Measurements from ENCODE around the gene ARRB1. TPM values are rescaled to one million over a fixed set of nuclear protein-coding genes. Genes with fewer than 3 reads are reported as not detected.

ARRB1 gene
- total RNA-seq, 2 experiments from 2014 or later = 24.3 to 29.5 TPM

DNA sequence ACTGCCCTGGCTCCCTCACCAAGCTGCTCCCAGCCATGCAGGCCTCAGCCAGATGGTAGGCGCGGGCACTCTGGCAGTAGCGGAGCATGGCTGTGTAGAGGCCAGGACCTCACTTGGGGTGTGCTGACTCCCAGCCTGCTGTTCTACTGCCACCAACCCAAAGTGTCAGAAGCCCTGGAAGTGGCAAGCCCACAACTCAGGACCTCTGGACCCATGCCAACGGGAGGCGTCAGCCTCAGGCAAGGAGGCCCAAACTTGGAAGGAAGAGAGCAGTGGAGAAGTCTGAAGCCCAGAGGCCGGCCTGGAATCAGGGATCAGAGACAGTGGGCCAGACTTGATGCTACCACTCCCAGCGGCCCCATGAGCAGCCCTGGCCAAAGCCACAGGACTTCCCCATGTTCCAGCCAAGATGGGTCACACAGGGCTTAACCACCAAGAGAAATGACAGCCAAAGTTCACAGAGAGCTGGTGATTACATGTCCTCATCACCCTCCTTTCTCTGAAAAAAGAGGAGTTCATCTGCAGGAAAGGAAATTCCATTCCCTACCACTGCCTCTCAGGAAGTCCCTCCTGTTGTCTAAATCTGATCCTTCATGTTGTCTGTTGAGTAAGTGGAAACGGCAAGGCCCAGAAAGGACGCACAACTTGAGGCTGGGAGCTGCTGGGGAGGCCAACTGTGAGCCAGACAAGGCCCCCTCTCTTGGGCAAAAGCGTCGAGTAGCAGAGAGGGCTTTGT lies 4.4 kb downstream of the ARRB1 start:
- peaks cover 79% of the 10 kb centered on the region for H3K4me1 Mint-ChIP-seq
- H3K36me3 Mint-ChIP-seq (ENCODE audit: low read depth) = no peaks in the 10 kb centered on the region
- H3K27me3 Mint-ChIP-seq = no peaks in the 10 kb centered on the region
- no peaks in the 10 kb centered on the region for H3K9me3 Mint-ChIP-seq
- ChIA-PET POLR2A (no interaction called here), CTCF (interaction anchor here (1.0 to 2.1 kb wide), 2 partner anchors 12 to 105 kb away, joined by 3 to 6 read pairs; no protein-coding TSS in a partner anchor)
- no peak overlapping the region for H3K4me3 Mint-ChIP-seq
- H3K27ac Mint-ChIP-seq = no peak overlapping the region
- no peak for DNase-seq

DNA sequence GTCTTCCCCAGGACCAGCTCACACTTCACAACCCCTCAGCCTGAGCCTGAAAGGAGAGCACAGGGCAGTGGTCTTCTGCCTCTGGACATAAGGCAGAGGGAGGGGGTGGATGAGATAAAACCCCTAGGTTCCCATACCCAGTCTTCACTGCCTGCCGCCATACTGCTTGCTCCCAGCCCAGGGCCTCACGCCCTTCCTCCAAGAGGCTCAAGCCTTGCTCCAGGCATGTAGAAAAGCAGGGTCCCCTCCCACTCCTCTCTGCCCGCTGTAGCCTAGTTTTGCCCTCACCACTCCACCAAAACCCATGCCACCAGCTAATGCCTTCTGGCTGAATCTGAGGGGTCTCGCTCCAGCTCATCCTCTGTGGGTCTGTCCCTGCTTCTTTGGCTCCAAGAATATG lies 5.2 kb downstream of the ARRB1 start:
- no peaks in the 10 kb centered on the region for H3K27me3 Mint-ChIP-seq
- no peaks in the 10 kb centered on the region for H3K36me3 Mint-ChIP-seq (ENCODE audit: low read depth)
- POLR2A ChIA-PET = no interaction called here
- H3K9me3 Mint-ChIP-seq = no peaks in the 10 kb centered on the region
- H3K4me1 Mint-ChIP-seq = peaks cover 82% of the 10 kb centered on the region
- DNase-seq = no peak
- peak overlapping the region; percentile 42 for H3K27ac Mint-ChIP-seq
- H3K4me3 Mint-ChIP-seq = no peak overlapping the region
- CTCF ChIA-PET = interaction anchor here (0.9 to 2.1 kb wide), 4 partner anchors 11 to 23 kb away, joined by 3 to 6 read pairs (median 5); no protein-coding TSS in a partner anchor

DNA sequence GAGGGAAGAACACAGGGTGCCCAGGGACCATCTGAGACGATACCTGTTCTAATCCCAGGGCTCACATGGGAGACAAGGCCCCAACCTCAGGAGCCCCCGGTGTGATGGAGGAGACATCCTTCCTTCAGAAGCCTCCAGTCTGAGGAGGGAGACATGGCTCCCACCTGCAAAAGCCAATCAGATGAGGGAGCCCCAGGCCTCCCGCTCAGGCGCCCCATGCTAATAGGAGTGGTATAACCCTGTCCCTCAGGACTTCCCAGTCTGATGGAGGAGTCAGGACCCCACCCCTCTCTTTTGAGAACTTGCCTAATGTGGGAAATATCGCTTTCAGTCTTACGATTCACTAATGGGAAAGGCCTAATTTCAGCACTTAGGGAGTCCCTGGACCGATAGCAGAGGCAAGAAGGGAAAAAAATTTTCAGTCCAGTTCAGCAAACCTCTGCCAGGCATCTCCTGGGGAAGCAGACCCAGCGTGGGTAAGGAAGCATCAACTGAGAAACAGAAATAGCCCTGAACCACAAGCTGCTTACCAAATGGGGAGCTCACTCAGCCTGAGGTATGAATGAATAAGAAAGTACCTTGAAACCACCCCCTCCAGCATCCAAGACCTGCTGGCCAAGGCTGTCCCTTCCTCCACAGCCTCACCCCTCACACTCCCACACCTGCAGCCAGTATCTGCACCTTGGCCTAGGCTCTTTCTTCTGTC lies 5.9 kb downstream of the ARRB1 start:
- H3K9me3 Mint-ChIP-seq = no peaks in the 10 kb centered on the region
- H3K4me1 Mint-ChIP-seq = peaks cover 84% of the 10 kb centered on the region
- peak overlapping the region; percentile 42 for H3K27ac Mint-ChIP-seq
- POLR2A ChIA-PET = no interaction called here
- no peak overlapping the region for H3K4me3 Mint-ChIP-seq
- no peaks in the 10 kb centered on the region for H3K27me3 Mint-ChIP-seq
- no peaks in the 10 kb centered on the region for H3K36me3 Mint-ChIP-seq (ENCODE audit: low read depth)
- CTCF ChIA-PET = interaction anchor here (0.9 to 2.1 kb wide), 5 partner anchors 11 to 36 kb away, joined by 3 to 6 read pairs (median 5); no protein-coding TSS in a partner anchor
- no peak for DNase-seq

DNA sequence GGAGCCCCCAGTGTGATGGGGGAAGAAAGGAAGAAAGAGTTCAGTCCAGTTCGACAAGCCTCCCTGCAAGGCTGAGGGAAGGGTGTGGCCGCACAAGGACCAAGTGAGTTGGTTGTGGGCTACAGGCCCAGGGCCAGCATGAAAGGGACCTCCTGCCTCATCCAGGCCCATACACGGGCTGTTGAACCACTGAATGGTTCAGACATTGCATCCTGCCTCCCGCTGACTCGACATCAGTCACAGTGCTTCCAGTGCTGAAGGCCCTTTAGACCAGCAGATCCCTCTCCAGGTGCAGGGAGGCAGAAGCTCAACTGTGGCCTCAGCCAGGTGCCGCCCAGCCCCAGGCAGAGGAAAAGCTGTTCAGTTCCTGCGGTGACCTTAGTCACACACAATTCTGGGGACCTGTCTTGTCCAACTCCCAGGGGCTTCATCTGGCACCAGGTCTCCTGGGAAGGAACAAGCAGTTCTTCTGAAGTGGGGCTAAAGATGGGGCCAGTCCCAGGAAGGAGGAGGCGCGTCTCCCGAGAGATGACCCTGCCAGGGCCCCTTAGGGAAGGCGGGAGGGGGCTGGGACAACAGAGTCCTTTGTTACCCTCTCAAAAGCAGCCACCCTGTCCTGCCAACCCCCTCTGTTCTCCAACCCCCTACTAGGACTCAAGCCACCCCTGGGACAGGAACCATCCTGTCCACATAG lies 6.6 kb downstream of the ARRB1 start:
- Mint-ChIP-seq H3K9me3 (no peaks in the 10 kb centered on the region), H3K27ac (peak overlapping the region; percentile 34), H3K4me3 (no peak overlapping the region), H3K4me1 (peaks cover 85% of the 10 kb centered on the region), H3K36me3 (ENCODE audit: low read depth) (no peaks in the 10 kb centered on the region), H3K27me3 (no peaks in the 10 kb centered on the region)
- CTCF ChIA-PET = interaction anchor here (1.1 to 2.1 kb wide), 2 partner anchors 10 to 36 kb away, joined by 3 to 6 read pairs; no protein-coding TSS in a partner anchor
- POLR2A ChIA-PET = no interaction called here
- no peak for DNase-seq

DNA sequence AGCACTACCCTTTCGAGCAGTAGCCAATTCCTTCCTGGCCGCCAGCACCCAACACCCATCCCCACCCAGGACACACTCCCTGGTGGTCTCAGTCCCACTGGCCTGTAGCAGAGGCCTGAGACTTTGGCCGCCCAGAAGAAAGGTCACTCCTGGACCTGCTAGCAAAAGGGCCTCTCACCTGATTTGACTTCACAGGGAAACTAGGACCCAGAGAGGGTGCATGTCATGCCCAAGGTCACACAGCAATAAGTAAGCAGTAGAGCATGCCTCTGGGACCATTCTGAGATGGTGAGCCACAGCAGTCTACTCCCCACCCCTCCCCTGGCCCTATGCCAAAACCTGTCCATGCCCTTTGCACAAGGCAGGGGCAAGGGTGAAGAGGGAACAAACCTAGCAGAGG lies 7.3 kb downstream of the ARRB1 start:
- peaks cover 90% of the 10 kb centered on the region for H3K4me1 Mint-ChIP-seq
- no peak for DNase-seq
- ChIA-PET POLR2A (no interaction called here), CTCF (interaction anchor here (5.0 kb wide), 1 partner anchor 13 kb away, joined by 31 read pairs; no protein-coding TSS in a partner anchor)
- peak overlapping the region; percentile 34 for H3K27ac Mint-ChIP-seq
- H3K9me3 Mint-ChIP-seq = no peaks in the 10 kb centered on the region
- H3K36me3 Mint-ChIP-seq (ENCODE audit: low read depth) = no peaks in the 10 kb centered on the region
- H3K27me3 Mint-ChIP-seq = no peaks in the 10 kb centered on the region
- no peak overlapping the region for H3K4me3 Mint-ChIP-seq

DNA sequence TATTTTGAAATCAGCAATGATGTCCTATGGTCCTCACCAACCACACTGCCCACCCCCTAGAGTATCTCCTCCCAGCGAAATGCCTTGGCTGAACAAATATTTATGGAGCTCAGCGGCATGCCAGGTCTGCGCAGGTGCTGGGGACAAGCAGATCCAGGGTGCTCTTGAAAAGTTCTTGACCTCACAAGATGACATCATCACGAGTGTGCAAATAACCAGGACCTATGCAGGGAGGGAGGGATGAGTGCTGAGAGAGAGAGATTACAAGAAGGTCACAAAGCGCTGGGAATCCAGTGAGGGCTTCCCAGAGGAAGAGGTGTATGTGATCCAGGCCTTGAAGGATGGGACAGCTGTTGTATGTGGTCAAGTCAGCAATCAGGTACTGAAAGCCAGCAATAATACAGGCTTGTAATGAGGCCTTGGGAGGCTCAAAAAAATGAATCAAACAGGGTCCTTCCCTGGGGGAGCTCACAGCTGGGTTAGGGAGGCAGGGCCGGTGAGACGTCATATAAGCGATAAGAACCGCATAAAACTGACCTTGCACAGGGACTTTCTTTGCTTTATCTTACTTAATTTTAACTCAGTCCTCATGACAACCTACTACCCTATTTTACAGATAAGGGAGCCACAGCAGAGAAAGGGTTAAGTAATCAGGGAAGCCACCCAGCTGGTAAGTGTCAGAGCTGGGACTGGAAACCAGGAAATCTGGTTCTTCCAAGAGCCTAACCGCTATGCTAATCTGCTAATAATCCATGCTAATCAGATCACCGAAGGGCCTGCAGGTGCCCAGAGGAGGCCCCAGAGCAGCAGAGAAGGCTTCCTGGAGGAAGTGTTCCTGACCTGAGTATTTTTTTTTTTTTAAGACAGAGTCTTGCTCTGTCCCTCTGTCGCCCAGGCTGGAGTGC lies 8.2 kb downstream of the ARRB1 start:
- Mint-ChIP-seq H3K4me1 (peaks cover 93% of the 10 kb centered on the region), H3K27ac (peak overlapping the region; percentile 39), H3K9me3 (no peaks in the 10 kb centered on the region), H3K27me3 (no peaks in the 10 kb centered on the region), H3K4me3 (no peak overlapping the region), H3K36me3 (ENCODE audit: low read depth) (no peaks in the 10 kb centered on the region)
- no peak for DNase-seq
- ChIA-PET POLR2A (no interaction called here), CTCF (interaction anchor here (1.3 to 5.0 kb wide), 3 partner anchors 12 to 17 kb away, joined by 4 to 31 read pairs (median 17); no protein-coding TSS in a partner anchor)

DNA sequence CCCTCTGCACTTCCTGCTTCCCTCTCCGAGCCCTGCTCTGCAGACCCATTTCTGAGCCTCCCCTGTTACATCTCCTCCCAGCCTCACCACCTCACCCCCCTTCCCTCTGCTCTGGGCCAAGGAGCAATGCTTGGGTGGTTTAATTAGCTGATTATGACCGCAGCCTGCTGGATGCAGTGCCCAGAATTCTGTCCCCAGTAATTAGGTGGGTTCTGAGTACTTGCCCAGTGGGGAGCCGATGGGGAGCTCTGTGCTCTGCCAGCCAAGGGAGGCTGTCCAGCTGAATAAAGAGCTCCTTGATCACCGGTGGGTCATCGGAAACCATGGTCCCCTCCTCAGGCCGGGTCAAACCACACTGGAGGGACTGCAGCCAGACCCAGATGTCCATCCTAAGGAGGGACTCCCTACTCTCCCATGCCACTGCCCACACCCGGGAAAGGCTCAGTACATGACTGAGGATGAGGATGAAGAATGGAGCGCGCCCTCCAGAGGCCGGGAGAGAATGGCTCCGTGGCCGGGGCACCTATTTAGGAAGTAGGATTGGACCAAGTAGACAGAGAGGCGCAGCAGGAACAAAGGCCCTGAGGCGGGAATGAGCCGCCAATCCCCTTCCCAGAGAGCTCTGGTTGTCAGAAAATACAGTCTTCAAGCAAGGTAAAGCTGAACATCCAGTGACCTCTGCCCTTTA lies 9.1 kb downstream of the ARRB1 start:
- Mint-ChIP-seq H3K27me3 (no peaks in the 10 kb centered on the region), H3K4me1 (peaks cover 91% of the 10 kb centered on the region), H3K36me3 (ENCODE audit: low read depth) (peaks cover 4% of the 10 kb centered on the region), H3K9me3 (no peaks in the 10 kb centered on the region), H3K27ac (peak overlapping the region; percentile 37), H3K4me3 (no peak overlapping the region)
- no peak for DNase-seq
- ChIA-PET CTCF (interaction anchor here (1.3 to 5.0 kb wide), 6 partner anchors 9 to 58 kb away, joined by 3 to 31 read pairs (median 10); partner anchors contain the start of gene ARRB1), POLR2A (no interaction called here)

DNA sequence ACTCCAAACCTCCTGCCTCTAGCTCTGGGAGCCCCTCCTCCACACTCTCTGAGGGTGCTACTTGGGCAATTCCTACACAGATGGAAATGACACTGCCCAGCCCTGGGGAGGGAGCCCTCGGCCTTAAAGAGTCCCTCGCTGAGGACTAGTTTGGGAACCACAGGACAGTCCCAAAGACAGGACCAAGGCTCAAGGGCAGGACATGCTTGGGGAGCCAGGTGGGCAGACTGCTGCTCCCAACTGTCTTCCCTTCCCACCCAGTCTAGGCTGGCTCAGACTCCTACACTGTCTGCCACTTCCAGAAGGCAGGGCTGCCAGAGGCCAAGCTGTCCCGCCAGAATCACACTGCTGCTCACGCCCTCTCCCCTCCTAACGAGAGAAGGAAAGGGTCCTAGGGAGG lies 9.8 kb downstream of the ARRB1 start:
- no peaks in the 10 kb centered on the region for H3K9me3 Mint-ChIP-seq
- peaks cover 95% of the 10 kb centered on the region for H3K4me1 Mint-ChIP-seq
- H3K27ac Mint-ChIP-seq = peak overlapping the region; percentile 91
- H3K27me3 Mint-ChIP-seq = no peaks in the 10 kb centered on the region
- CTCF ChIA-PET = interaction anchor here (1.4 to 5.0 kb wide), 5 partner anchors 9 to 58 kb away, joined by 3 to 31 read pairs (median 17); partner anchors contain the start of gene ARRB1
- no peak for DNase-seq
- POLR2A ChIA-PET = no interaction called here
- no peak overlapping the region for H3K4me3 Mint-ChIP-seq
- H3K36me3 Mint-ChIP-seq (ENCODE audit: low read depth) = peaks cover 4% of the 10 kb centered on the region

DNA sequence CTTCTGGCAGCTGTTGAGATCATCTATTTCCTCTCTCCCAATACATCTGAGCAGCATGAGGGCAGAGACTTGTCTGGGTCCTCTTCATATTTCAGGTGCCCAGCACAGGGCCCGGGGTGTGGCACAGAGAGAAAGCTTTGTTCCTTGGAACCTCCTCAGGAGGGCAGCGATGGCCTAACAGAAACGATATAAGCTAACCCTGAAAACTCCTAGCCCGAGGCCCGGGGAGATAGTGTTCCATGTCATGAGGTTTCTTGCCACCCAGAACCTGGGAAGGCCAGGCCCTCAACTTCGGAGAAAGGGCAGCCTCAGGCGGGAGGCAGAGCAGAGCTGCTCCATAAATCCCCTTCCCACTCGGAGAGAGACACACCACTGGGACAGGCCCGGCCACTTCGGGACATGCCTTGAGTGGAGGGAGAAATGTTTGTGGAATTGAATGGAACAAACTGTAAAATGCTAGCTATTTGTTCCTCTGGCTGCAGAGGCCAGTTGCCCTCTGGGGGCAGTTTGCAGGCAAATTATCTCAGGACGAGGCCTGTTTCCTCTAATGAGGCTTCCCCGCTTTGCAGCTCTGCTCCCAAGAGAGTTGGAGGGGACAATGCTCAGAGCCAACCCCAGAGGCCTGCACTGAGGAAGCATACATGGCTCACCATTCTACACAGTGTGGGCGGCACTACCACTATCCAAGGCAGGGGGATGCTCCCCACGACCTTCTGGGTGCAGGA lies 11.6 kb downstream of the ARRB1 start:
- DNase-seq = no peak
- Mint-ChIP-seq H3K27ac (peak overlapping the region; percentile 91), H3K9me3 (no peaks in the 10 kb centered on the region), H3K27me3 (no peaks in the 10 kb centered on the region), H3K36me3 (ENCODE audit: low read depth) (peaks cover 4% of the 10 kb centered on the region), H3K4me3 (peak overlapping the region; percentile 56), H3K4me1 (peaks cover 83% of the 10 kb centered on the region)
- ChIA-PET CTCF (interaction anchor here (0.6 to 5.0 kb wide), 12 partner anchors 9 to 69 kb away, joined by 3 to 31 read pairs (median 6); partner anchors contain the start of gene ARRB1), POLR2A (interaction anchor here (0.6 kb wide), 1 partner anchor 431 kb away, joined by 3 read pairs; no protein-coding TSS in a partner anchor)

DNA sequence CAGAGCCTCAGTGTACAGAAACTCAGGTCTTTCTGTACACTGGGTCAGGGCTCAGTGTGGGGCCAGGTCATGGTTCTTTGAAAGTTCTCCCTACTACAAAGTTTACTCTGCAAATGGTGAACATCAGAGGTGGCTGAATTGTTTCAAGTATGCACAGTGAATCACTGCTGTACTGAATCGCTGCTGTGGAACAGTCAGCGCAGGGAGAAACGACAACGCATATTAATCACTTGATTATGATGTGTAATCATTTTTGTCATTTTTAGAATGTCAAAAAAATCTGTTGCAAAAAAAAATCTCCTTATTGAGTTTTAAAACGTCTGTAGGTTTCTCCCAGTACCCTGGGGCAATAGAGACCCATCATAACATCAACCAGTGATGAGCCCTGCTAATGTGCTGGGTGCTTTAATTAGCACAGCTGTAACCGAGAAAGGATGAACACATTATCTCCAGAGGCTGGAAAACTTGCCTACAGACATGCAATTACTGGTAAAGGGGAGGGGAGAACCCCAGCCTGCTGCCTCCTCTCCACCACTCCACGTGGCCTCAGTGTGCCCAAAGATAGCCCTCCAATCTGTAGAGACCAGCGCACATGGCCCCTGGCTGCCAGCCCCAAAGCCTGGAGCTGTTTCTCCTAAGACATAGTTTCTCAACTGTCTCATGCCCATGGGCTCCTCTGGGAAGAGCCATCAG lies 12.8 kb downstream of the ARRB1 start:
- peaks cover 4% of the 10 kb centered on the region for H3K36me3 Mint-ChIP-seq (ENCODE audit: low read depth)
- no peak for DNase-seq
- H3K9me3 Mint-ChIP-seq = no peaks in the 10 kb centered on the region
- H3K27me3 Mint-ChIP-seq = no peaks in the 10 kb centered on the region
- POLR2A ChIA-PET = no interaction called here
- H3K4me1 Mint-ChIP-seq = peaks cover 75% of the 10 kb centered on the region
- CTCF ChIA-PET = interaction anchor here (0.7 to 4.6 kb wide), 6 partner anchors 9 to 47 kb away, joined by 4 to 31 read pairs (median 7); partner anchors contain the start of gene ARRB1
- H3K27ac Mint-ChIP-seq = peak overlapping the region; percentile 91
- no peak overlapping the region for H3K4me3 Mint-ChIP-seq
